ENCODE results near the gene MNT.

- TF ChIP-seq CTCF (IDR thresholded peaks at IDR 0.05) = no peak
- TF ChIP-seq ZFX (IDR thresholded peaks at IDR 0.05; ENCODE audit: borderline replicate concordance) = no peak
These were observed 1.7 kb upstream of the MNT start for GRCh38 chr17:2402544-2402943.
